GM12878 (cell line): ENCODE measurements around the gene SGIP1. TPM values are rescaled to one million over a fixed set of nuclear protein-coding genes. Genes with fewer than 3 reads are reported as not detected.

ENCODE experiments used
- ATAC-seq: fragments of 200-7000 bp; cut with Tn5 transposase; 3 replicates; pipeline ENCODE4 v1.9.1; 2020; ENCODE audit warnings: mild to moderate bottlenecking, moderate library complexity
- BruUV-seq: library from RNA; stranded (reverse); fragments of 400-500 nt; replicated peaks from 2 replicates; lab custom pipeline; 2021; lab: Mats Ljungman, UMichigan
- CTCF ChIA-PET: fragments of 300-600 bp; sonication (Branson Sonifier 250); formaldehyde crosslinking; extraction: SDS; loops from one replicate; lab custom pipeline; 2021; ENCODE audit warnings: inconsistent platforms; lab: Yijun Ruan, JAX
- POLR2A ChIA-PET: fragments of 350-600 bp; formaldehyde crosslinking; extraction: SDS; loops from one replicate; lab custom pipeline; 2021; ENCODE audit warnings: inconsistent platforms; lab: Charles Lee
- RAD21 ChIA-PET: fragments of 300-600 bp; sonication (Branson Sonifier 250); formaldehyde crosslinking; loops from one replicate; lab custom pipeline; 2023; ENCODE audit warnings: antibody characterized with exemption; ENCODE audit not compliant: unreplicated experiment; lab: Charles Lee
- SMC1A ChIA-PET: fragments of 300-600 bp; sonication (Branson Sonifier 250); formaldehyde crosslinking; loops from one replicate; lab custom pipeline; 2023; ENCODE audit not compliant: unreplicated experiment, uncharacterized antibody; lab: Charles Lee
- DNase-seq: peaks from one replicate; pipeline ENCODE4 v3.0.0-alpha.2; 2011; ENCODE audit warnings: low read depth, low spot score
- FAIRE-seq: peaks from 3 replicates; lab custom pipeline; 2011; peaks lifted over from hg19 to GRCh38; lab: Jason Lieb, UNC
- H2AFZ ChIP-seq: 2 replicates; pipeline ENCODE4 v1.6.0; 2011; ENCODE audit warnings: low read depth, low read length, control low read depth; ENCODE audit not compliant: control insufficient read depth
- H3K27ac ChIP-seq: 2 replicates; pipeline ENCODE4 v1.5.1; 2011; ENCODE audit warnings: control low read depth; ENCODE audit not compliant: control insufficient read depth, insufficient read depth
- H3K27me3 ChIP-seq, 2 experiments: replicated peaks in 1 of 2; 2 replicates each; pipeline versions ENCODE4 v1.6.0 to v1.6.1; 2011; ENCODE audit warnings: low read length in 1 of 2; ENCODE audit not compliant: control insufficient read depth in 2 of 2, insufficient read depth in 2 of 2
- H3K36me3 ChIP-seq, 2 experiments: 2 replicates each; pipeline ENCODE4 v1.5.1; 2011; ENCODE audit warnings: low read length in 1 of 2; ENCODE audit not compliant: control insufficient read depth in 2 of 2, insufficient read depth in 2 of 2
- H3K4me1 ChIP-seq: 2 replicates; pipeline ENCODE4 v1.6.1; 2011; ENCODE audit warnings: mild to moderate bottlenecking, low read length, moderate library complexity, mixed read lengths; ENCODE audit not compliant: control insufficient read depth, insufficient read depth
- H3K4me2 ChIP-seq: 2 replicates; pipeline ENCODE4 v1.6.0; 2011; ENCODE audit warnings: control low read depth; ENCODE audit not compliant: control insufficient read depth, insufficient read depth
- H3K4me3 ChIP-seq: fragments of 200-600 bp; sonication (generic); 2 replicates; pipeline ENCODE4 v1.5.1; 2016
- H3K79me2 ChIP-seq: 2 replicates; pipeline ENCODE4 v1.6.0; 2011; ENCODE audit warnings: low read length; ENCODE audit not compliant: control insufficient read depth, insufficient read depth
- H3K9ac ChIP-seq: 2 replicates; pipeline ENCODE4 v1.8.0; 2011; ENCODE audit warnings: low read length, control low read depth, mixed read lengths; ENCODE audit not compliant: control insufficient read depth, insufficient read depth
- H3K9me3 ChIP-seq: replicated peaks from 3 replicates; pipeline ENCODE4 v1.5.1; 2011; ENCODE audit warnings: mild to moderate bottlenecking, low read length; ENCODE audit not compliant: control insufficient read depth, insufficient read depth
- H4K20me1 ChIP-seq: 2 replicates; pipeline ENCODE4 v1.6.0; 2011; ENCODE audit not compliant: control insufficient read depth, insufficient read depth
- ATF3 ChIP-seq: IDR thresholded peaks from 2 replicates; pipeline ENCODE4 v1.6.1; 2011; ENCODE audit warnings: low read depth, mild to moderate bottlenecking, low read length, moderate library complexity, borderline replicate concordance; ENCODE audit errors: extremely low read depth
- CHD1 ChIP-seq: IDR thresholded peaks from 2 replicates; pipeline ENCODE4 v1.6.1; 2012; ENCODE audit warnings: low read depth, low read length, improper control_type of control experiment
- CHD2 ChIP-seq: IDR thresholded peaks from 2 replicates; pipeline ENCODE4 v1.6.1; 2011; ENCODE audit warnings: low read depth, low read length, improper control_type of control experiment, borderline replicate concordance
- IKZF1 ChIP-seq: fragments of 450-650 bp; conservative IDR thresholded peaks from 2 replicates; pipeline ENCODE4 v1.6.1; 2017; ENCODE audit warnings: antibody characterized with exemption, mild to moderate bottlenecking
- IRF4 ChIP-seq: IDR thresholded peaks from 2 replicates; pipeline ENCODE4 v1.6.1; 2011; ENCODE audit warnings: low read depth, low read length
- MEF2A ChIP-seq: IDR thresholded peaks from 2 replicates; pipeline ENCODE4 v1.6.1; 2011; ENCODE audit warnings: low read depth, mild to moderate bottlenecking, low read length, moderate library complexity; ENCODE audit not compliant: insufficient read depth
- MXI1 ChIP-seq: fragments of 150-350 bp; IDR thresholded peaks from 2 replicates; pipeline ENCODE4 v1.6.1; 2011; ENCODE audit warnings: low read depth, mild to moderate bottlenecking, inconsistent platforms, low read length, improper control_type of control experiment
- NRF1 ChIP-seq: conservative IDR thresholded peaks from 2 replicates; pipeline ENCODE4 v1.6.1; 2011; ENCODE audit warnings: mild to moderate bottlenecking, low read depth, low read length, improper control_type of control experiment
- PAX5 ChIP-seq: IDR thresholded peaks from 2 replicates; pipeline ENCODE4 v1.6.1; 2011; ENCODE audit warnings: low read depth, low read length, borderline replicate concordance
- RELA ChIP-seq: fragments of 450-650 bp; IDR thresholded peaks from 2 replicates; pipeline ENCODE4 v1.8.0; 2014; ENCODE audit warnings: borderline replicate concordance; ENCODE audit not compliant: partially characterized antibody
- SIX5 ChIP-seq: IDR thresholded peaks from 2 replicates; pipeline ENCODE4 v1.6.1; 2011; ENCODE audit warnings: mild to moderate bottlenecking, low read depth, low read length, moderate library complexity; ENCODE audit not compliant: severe bottlenecking
- TAF1 ChIP-seq: IDR thresholded peaks from 2 replicates; pipeline ENCODE4 v1.6.1; 2011; ENCODE audit warnings: mild to moderate bottlenecking, low read depth, low read length, borderline replicate concordance
- TCF12 ChIP-seq: IDR thresholded peaks from 2 replicates; pipeline ENCODE4 v1.6.1; 2011; ENCODE audit warnings: low read depth, mild to moderate bottlenecking, low read length
- ZNF384 ChIP-seq: IDR thresholded peaks from 2 replicates; pipeline ENCODE4 v1.6.1; 2012; ENCODE audit warnings: low read depth, mild to moderate bottlenecking, low read length, improper control_type of control experiment, borderline replicate concordance
- ZSCAN29 ChIP-seq: fragments of 450-650 bp; IDR thresholded peaks from 2 replicates; pipeline ENCODE4 v1.6.1; 2017; ENCODE audit warnings: mild to moderate bottlenecking, moderate library complexity
- WGBS: methylation state at CpG from one replicate; pipeline ENCODE4 v1.1.6; 2016; ENCODE audit warnings: low lambda C conversion rate; ENCODE audit not compliant: insufficient replicate concordance, insufficient coverage; ENCODE audit errors: missing lambda C conversion rate; 5-methylcytosine and 5-hydroxymethylcytosine counted together
- in situ Hi-C: fragments of 300-500 bp; cut with MboI; formaldehyde crosslinking; loops from 9 replicates; pipeline ENCODE4 v1.14.3; 2018; ENCODE audit warnings: mixed read lengths
- intact Hi-C: fragments of 100-400 bp; cut with micrococcal nuclease; formaldehyde crosslinking; loops from one replicate; pipeline ENCODE4 v1.14.2; 2022; ENCODE audit not compliant: unreplicated experiment
- polyA plus RNA-seq, 11 experiments: library from polyadenylated mRNA; depleted of rRNA in 4 of 11; unstranded in 6 of 11; stranded (reverse) in 5 of 11; fragments of >200 nt; fragmentation: Nextera tagmentation in 4 of 11; fragmentation: Illumina TruSeq in 1 of 11; extraction: Ambion mirVana in 4 of 11; extraction: Trizol in 1 of 11; gene quantifications; 1 replicate in 1 of 11; 2 replicates in 10 of 11; pipeline versions ENCODE4 v1.2.1 to v1.2.3, GENCODE V29; 2011 to 2016; ENCODE audit warnings: inconsistent platforms in 2 of 11, missing spikeins in 2 of 11, low read depth in 1 of 11
- total RNA-seq, 4 experiments: library from RNA; depleted of rRNA in 3 of 4; stranded (reverse); fragments of >200 nt in 3 of 4; fragmentation: Illumina TruSeq in 1 of 4; extraction: Trizol in 1 of 4; gene quantifications; 2 replicates each; pipeline versions ENCODE4 v1.2.1 to v1.2.3, GENCODE V29; 2013 to 2021
- TF ChIP-seq, protein P1 (sequence below): fragments of 450-650 bp; IDR thresholded peaks from 2 replicates; pipeline ENCODE4 v1.6.1; 2014; ENCODE audit warnings: mild to moderate bottlenecking
- TF ChIP-seq, protein P2 (sequence below): IDR thresholded peaks from 2 replicates; pipeline ENCODE4 v1.6.1; 2011; ENCODE audit warnings: borderline replicate concordance, low read depth, mild to moderate bottlenecking, moderate library complexity, low read length; ENCODE audit not compliant: insufficient read depth, poor library complexity, severe bottlenecking
- TF ChIP-seq, protein P3 (sequence below): fragments of 450-650 bp; IDR thresholded peaks from 2 replicates; pipeline ENCODE4 v1.6.1; 2017; ENCODE audit warnings: mild to moderate bottlenecking

Gene SGIP1
- total and polyA plus RNA-seq, 10 of the 15 experiments (the other 5 are each of a cell fraction or from before 2014, with no cell fraction given), result 0.15 TPM; not detected in 9

GRCh38 chr1:66731170-66731865, 197.4 kb downstream of the SGIP1 start:
- no TSS peak for BruUV-seq
- H3K9ac ChIP-seq, result no peak overlapping the region
- TF ChIP-seq PAX5 (no peak), IKZF1 (no peak), SIX5 (no peak), ZSCAN29 (no peak), NRF1 (no peak), MXI1 (no peak), ZNF384 (no peak), RELA (no peak), CHD1 (no peak), CHD2 (no peak), TAF1 (no peak), ATF3 (no peak), IRF4 (no peak), MEF2A (no peak), TCF12 (no peak)
- TF ChIP-seq, protein P1, sequence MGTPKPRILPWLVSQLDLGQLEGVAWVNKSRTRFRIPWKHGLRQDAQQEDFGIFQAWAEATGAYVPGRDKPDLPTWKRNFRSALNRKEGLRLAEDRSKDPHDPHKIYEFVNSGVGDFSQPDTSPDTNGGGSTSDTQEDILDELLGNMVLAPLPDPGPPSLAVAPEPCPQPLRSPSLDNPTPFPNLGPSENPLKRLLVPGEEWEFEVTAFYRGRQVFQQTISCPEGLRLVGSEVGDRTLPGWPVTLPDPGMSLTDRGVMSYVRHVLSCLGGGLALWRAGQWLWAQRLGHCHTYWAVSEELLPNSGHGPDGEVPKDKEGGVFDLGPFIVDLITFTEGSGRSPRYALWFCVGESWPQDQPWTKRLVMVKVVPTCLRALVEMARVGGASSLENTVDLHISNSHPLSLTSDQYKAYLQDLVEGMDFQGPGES, result no peak
- TF ChIP-seq, protein P2, sequence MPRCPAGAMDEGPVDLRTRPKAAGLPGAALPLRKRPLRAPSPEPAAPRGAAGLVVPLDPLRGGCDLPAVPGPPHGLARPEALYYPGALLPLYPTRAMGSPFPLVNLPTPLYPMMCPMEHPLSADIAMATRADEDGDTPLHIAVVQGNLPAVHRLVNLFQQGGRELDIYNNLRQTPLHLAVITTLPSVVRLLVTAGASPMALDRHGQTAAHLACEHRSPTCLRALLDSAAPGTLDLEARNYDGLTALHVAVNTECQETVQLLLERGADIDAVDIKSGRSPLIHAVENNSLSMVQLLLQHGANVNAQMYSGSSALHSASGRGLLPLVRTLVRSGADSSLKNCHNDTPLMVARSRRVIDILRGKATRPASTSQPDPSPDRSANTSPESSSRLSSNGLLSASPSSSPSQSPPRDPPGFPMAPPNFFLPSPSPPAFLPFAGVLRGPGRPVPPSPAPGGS, result no peak
- TF ChIP-seq, protein P3, sequence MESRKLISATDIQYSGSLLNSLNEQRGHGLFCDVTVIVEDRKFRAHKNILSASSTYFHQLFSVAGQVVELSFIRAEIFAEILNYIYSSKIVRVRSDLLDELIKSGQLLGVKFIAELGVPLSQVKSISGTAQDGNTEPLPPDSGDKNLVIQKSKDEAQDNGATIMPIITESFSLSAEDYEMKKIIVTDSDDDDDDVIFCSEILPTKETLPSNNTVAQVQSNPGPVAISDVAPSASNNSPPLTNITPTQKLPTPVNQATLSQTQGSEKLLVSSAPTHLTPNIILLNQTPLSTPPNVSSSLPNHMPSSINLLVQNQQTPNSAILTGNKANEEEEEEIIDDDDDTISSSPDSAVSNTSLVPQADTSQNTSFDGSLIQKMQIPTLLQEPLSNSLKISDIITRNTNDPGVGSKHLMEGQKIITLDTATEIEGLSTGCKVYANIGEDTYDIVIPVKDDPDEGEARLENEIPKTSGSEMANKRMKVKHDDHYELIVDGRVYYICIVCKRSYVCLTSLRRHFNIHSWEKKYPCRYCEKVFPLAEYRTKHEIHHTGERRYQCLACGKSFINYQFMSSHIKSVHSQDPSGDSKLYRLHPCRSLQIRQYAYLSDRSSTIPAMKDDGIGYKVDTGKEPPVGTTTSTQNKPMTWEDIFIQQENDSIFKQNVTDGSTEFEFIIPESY, result no peak

More at GRCh38 chr1:66731170-66731865, 197.4 kb downstream of the SGIP1 start:
- H3K27me3 ChIP-seq, result 0 out of 4 replicates have a peak, but pooled peaks cover 0 to 3% of the 10 kb centered on the region in 2 experiments
- H3K4me2 ChIP-seq, result no peak overlapping the region
- SMC1A ChIA-PET, result interaction anchor here (0.6 to 0.7 kb wide), 2 partner anchors 86 to 397 kb away, joined by 3 to 4 read pairs; no protein-coding TSS in a partner anchor
- intact Hi-C loops (loop anchor here (10.0 kb wide), 1 partner anchor 377 kb away; no protein-coding TSS in a partner anchor), in situ Hi-C loops (no loop called here)
- no peak overlapping the region for H3K27ac ChIP-seq
- POLR2A ChIA-PET, result no interaction called here
- H2AFZ ChIP-seq, result no peak overlapping the region
- 0% methylated on average over 4 of the region's 4 CpGs for WGBS
- H3K36me3 ChIP-seq, result no peaks in the 10 kb centered on the region
- no peaks in the 10 kb centered on the region for H3K79me2 ChIP-seq
- FAIRE-seq (no peak), ATAC-seq (peak; percentile 58), DNase-seq (no peak)
- CTCF ChIA-PET, result interaction anchor here (0.6 to 1.9 kb wide), 2 partner anchors 9 to 281 kb away, joined by 3 to 5 read pairs; no protein-coding TSS in a partner anchor
- H3K4me3 ChIP-seq, result no peak overlapping the region
- H4K20me1 ChIP-seq, result no peaks in the 10 kb centered on the region
- RAD21 ChIA-PET, result no interaction called here
- no peaks in the 10 kb centered on the region for H3K9me3 ChIP-seq
- no peaks in the 10 kb centered on the region for H3K4me1 ChIP-seq
